OCI-LY7 (cell line): Measurements from ENCODE around the gene BMPR2.

Experiments used
- EZH2phosphoT487 ChIP-seq: fragments of 200-600 bp; sonication (generic); IDR thresholded peaks from 2 replicates; pipeline ENCODE4 v1.6.1; 2018; ENCODE audit warnings: low read depth, borderline replicate concordance, mild to moderate bottlenecking, mixed run types, antibody characterized with exemption, low read length, moderate library complexity, mixed read lengths
- TF ChIP-seq, protein P1 (sequence below): fragments of 200-600 bp; sonication (generic); conservative IDR thresholded peaks from 2 replicates; pipeline ENCODE4 v1.5.1; 2014; ENCODE audit warnings: mild to moderate bottlenecking, antibody characterized with exemption, low read length, moderate library complexity, mixed read lengths

DNA sequence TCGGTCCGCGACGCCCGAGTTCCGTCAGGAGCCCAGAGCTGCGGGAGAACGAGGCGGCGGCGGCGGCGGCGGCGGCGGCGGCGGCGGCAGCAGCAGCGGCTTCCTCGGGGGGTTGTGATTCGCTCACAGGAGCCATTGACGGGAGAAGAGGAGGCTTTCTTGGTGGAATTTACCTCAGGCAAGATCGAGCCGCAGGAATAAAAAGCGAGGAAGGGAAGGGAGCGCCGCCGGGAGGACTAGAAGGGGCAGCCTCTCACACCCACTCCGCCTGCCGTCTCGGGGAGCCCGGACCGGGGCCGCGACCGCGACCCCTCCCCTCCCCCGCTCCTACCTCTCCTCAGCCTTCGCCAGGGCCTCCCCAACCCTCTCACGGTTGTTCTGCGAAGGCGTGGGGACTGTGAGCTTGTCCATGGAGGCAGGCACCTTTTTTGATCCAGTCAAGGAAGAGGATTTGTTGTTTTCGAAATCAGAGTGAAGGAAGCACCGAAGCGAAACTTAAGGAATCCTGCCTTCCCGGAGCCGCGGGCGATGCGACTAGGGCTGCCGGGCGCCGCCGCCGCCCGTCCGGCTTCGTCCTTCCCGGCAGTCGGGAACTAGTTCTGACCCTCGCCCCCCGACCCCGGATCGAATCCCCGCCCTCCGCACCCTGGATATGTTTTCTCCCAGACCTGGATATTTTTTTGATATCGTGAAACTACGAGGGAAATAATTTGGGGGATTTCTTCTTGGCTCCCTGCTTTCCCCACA is 506 bp downstream of the BMPR2 start:
- TF ChIP-seq, protein P1, sequence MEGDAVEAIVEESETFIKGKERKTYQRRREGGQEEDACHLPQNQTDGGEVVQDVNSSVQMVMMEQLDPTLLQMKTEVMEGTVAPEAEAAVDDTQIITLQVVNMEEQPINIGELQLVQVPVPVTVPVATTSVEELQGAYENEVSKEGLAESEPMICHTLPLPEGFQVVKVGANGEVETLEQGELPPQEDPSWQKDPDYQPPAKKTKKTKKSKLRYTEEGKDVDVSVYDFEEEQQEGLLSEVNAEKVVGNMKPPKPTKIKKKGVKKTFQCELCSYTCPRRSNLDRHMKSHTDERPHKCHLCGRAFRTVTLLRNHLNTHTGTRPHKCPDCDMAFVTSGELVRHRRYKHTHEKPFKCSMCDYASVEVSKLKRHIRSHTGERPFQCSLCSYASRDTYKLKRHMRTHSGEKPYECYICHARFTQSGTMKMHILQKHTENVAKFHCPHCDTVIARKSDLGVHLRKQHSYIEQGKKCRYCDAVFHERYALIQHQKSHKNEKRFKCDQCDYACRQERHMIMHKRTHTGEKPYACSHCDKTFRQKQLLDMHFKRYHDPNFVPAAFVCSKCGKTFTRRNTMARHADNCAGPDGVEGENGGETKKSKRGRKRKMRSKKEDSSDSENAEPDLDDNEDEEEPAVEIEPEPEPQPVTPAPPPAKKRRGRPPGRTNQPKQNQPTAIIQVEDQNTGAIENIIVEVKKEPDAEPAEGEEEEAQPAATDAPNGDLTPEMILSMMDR, result no peak
- TF ChIP-seq EZH2phosphoT487, result no peak
